Measurements from ENCODE around the gene ADAMTS6.

The ADAMTS6 gene

DNA sequence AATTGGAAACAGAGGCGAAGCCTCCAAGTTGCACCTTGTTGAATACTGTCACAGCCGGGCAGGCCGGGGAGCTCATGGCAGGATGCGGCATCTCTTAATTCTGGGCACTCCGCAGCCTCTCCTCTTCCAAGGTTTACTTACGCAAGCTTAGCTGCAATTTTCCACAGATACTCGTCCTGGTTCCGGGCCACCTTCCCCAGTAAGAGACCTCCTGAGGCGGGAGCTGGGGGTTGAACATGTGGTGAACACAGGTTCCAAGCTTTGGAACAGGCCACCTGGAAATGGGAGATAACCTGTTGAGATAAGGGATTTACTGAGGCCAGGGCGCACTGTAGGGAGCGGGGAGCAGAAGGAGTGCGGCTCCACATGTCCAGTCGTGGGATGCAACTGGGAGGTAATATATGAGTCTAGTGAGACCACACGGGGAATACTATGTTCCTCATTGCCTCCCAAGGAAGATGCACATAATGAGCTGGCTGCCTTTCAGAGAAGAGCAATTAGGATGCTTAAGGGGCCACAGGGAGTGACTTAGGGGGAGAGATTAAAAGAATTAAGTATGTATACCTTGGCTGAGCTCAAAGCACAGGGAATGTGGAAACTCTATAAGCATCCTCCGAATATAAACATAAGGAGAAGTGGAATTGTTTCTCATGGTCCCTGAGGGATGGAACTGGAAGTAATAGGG, 377.8 kb downstream of the ADAMTS6 start:
- Histone ChIP-seq H3K27me3 (ENCODE audit: insufficient read depth, poor library complexity, severe bottlenecking) (no peaks in the 10 kb centered on the region), H3K4me3 (replicated peaks; ENCODE audit: insufficient read depth, low read length) (no peak overlapping the region), H3K27ac (replicated peaks) (no peak overlapping the region)
- no peak for TF ChIP-seq SPI1 (IDR thresholded peaks at IDR 0.05; ENCODE audit: borderline replicate concordance, low read depth)
- TF ChIP-seq GABPA (IDR thresholded peaks at IDR 0.05; ENCODE audit: low read depth) = no peak
- no peak for TF ChIP-seq POLR2AphosphoS5 (IDR thresholded peaks at IDR 0.05; ENCODE audit: low read depth)
- no peak for DNase-seq (ENCODE audit: low read depth in 1 of 2, low spot score in 1 of 2)

DNA sequence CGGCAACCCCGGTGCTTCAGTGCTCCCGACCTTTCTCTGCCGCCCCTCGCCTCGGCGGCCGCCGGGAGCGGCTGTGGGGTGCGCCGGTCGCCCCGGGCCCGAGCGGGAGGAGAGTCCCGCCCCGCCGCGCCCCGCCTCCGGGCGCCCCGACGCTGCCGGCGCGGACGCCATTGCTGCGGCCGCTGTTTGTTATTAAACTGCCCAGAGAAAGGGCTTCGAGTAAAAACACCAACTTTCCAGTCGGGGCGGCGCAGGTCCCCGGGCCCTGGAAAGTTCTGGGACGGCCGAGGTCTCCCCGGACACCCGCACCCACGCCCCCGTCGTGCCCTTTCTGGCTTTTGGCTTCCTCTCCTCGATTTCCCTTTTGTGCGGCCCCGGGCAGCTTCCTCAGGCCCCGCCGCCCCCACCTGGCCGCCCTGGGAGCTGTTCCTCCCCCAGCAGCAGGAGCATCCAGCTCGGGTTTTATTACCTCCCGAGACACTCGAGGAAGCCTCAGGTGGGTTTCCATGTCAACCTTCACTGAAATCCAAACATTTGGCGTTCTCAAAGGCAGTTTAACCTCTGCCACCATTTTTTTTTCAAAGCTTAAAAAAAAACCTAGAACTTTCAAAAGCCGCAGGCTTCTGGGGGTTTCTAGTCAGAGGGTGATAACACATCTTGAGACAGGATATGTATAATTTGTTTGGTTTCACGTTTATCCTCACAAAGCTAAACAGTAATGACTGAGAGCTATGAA, 378.6 kb downstream of the ADAMTS6 start:
- TF ChIP-seq, protein P1, sequence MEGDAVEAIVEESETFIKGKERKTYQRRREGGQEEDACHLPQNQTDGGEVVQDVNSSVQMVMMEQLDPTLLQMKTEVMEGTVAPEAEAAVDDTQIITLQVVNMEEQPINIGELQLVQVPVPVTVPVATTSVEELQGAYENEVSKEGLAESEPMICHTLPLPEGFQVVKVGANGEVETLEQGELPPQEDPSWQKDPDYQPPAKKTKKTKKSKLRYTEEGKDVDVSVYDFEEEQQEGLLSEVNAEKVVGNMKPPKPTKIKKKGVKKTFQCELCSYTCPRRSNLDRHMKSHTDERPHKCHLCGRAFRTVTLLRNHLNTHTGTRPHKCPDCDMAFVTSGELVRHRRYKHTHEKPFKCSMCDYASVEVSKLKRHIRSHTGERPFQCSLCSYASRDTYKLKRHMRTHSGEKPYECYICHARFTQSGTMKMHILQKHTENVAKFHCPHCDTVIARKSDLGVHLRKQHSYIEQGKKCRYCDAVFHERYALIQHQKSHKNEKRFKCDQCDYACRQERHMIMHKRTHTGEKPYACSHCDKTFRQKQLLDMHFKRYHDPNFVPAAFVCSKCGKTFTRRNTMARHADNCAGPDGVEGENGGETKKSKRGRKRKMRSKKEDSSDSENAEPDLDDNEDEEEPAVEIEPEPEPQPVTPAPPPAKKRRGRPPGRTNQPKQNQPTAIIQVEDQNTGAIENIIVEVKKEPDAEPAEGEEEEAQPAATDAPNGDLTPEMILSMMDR (IDR thresholded peaks at IDR 0.05; ENCODE audit: insufficient read depth, low read length) = no peak
- no peak for TF ChIP-seq GABPA (IDR thresholded peaks at IDR 0.05; ENCODE audit: low read depth)
- no peak for TF ChIP-seq SPI1 (IDR thresholded peaks at IDR 0.05; ENCODE audit: borderline replicate concordance, low read depth)
- Histone ChIP-seq H3K27ac (replicated peaks) (no peak overlapping the region), H3K27me3 (ENCODE audit: insufficient read depth, poor library complexity, severe bottlenecking) (no peaks in the 10 kb centered on the region), H3K4me3 (replicated peaks; ENCODE audit: insufficient read depth, low read length) (peak overlapping the region; percentile 48)
- DNase-seq (ENCODE audit: low read depth in 1 of 2, low spot score in 1 of 2) = no peak

DNA sequence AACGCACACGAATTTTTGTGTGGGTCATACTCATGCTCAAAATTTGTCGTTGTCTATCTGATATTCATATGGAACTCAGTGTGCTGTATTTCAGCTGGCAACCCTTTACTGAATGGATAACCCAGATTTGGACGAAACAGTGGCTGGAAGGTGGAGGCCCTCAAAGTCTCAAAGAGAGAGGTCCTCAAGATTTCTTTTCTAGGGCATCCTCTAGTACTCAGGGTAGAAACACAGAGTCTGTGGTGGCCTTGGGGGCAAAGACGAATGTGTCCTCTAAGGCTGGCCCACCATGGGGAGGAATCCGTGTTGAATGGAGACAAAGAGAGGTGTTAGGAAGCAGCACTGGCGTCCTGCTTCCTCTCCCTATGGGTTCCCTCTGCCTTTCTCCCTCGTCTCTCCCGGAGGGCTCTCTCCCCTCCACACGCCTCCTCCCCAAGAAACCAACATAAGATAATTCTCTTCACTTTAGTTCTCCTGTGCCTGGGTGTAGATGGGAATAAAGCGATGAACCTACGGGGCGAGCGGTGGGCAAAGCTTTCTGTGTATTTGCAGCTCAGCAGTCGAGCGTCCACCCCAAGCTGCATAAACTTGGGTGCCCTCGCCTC, 379.2 kb downstream of the ADAMTS6 start:
- TF ChIP-seq, protein P2, sequence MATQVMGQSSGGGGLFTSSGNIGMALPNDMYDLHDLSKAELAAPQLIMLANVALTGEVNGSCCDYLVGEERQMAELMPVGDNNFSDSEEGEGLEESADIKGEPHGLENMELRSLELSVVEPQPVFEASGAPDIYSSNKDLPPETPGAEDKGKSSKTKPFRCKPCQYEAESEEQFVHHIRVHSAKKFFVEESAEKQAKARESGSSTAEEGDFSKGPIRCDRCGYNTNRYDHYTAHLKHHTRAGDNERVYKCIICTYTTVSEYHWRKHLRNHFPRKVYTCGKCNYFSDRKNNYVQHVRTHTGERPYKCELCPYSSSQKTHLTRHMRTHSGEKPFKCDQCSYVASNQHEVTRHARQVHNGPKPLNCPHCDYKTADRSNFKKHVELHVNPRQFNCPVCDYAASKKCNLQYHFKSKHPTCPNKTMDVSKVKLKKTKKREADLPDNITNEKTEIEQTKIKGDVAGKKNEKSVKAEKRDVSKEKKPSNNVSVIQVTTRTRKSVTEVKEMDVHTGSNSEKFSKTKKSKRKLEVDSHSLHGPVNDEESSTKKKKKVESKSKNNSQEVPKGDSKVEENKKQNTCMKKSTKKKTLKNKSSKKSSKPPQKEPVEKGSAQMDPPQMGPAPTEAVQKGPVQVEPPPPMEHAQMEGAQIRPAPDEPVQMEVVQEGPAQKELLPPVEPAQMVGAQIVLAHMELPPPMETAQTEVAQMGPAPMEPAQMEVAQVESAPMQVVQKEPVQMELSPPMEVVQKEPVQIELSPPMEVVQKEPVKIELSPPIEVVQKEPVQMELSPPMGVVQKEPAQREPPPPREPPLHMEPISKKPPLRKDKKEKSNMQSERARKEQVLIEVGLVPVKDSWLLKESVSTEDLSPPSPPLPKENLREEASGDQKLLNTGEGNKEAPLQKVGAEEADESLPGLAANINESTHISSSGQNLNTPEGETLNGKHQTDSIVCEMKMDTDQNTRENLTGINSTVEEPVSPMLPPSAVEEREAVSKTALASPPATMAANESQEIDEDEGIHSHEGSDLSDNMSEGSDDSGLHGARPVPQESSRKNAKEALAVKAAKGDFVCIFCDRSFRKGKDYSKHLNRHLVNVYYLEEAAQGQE (IDR thresholded peaks at IDR 0.05; ENCODE audit: insufficient replicate concordance, low read depth) = no peak
- TF ChIP-seq POLR2AphosphoS5 (IDR thresholded peaks at IDR 0.05; ENCODE audit: low read depth) = no peak
- TF ChIP-seq, protein P1 (IDR thresholded peaks at IDR 0.05; ENCODE audit: insufficient read depth, low read length) = no peak
- no peak for TF ChIP-seq SPI1 (IDR thresholded peaks at IDR 0.05; ENCODE audit: borderline replicate concordance, low read depth)
- TF ChIP-seq GABPA (IDR thresholded peaks at IDR 0.05; ENCODE audit: low read depth) = no peak
- no peak overlapping the region for H3K27ac ChIP-seq (replicated peaks)
- H3K4me3 ChIP-seq (replicated peaks; ENCODE audit: insufficient read depth, low read length) = peak overlapping the region; percentile 48
- no peak for DNase-seq (ENCODE audit: low read depth in 1 of 2, low spot score in 1 of 2)
- no peaks in the 10 kb centered on the region for H3K27me3 ChIP-seq (ENCODE audit: insufficient read depth, poor library complexity, severe bottlenecking)

DNA sequence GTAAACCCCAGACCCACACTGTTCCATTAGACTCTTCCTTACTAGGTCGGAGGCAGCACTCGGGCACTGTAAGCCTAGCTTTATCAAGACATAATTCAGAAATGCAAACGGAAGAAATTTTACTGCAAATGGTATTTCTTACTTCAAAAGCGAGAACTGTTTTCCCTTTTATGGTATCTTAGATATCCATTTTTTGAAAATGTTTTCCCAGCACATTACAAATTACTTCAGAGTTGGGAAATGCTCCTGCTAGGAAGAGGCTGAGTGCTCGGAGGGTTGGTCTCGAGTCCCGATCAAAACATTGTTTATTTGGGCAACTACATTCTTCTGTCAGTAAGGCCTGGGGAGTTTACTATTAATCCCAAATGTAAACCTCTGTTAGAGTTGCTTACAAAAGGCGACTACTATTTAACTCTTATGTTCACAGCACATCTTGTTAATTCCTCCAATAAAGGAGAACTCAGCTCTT, 380.1 kb downstream of the ADAMTS6 start:
- Histone ChIP-seq H3K4me3 (replicated peaks; ENCODE audit: insufficient read depth, low read length) (no peak overlapping the region), H3K27ac (replicated peaks) (no peak overlapping the region), H3K27me3 (ENCODE audit: insufficient read depth, poor library complexity, severe bottlenecking) (no peaks in the 10 kb centered on the region)
- DNase-seq (ENCODE audit: low read depth in 1 of 2, low spot score in 1 of 2) = no peak
- TF ChIP-seq, protein P1 (IDR thresholded peaks at IDR 0.05; ENCODE audit: insufficient read depth, low read length) = no peak
